H9 (cell line): ENCODE measurements around the gene RNF146. TPM values are rescaled to one million over a fixed set of nuclear protein-coding genes. Genes with fewer than 3 reads are reported as not detected.

Experiments
- DNase-seq: peaks from one replicate; pipeline ENCODE4 v3.0.0-alpha.2; 2017
- H2AFZ ChIP-seq: one replicate; pipeline ENCODE4 v1.6.1; 2013; ENCODE audit warnings: mild to moderate bottlenecking, low read length, control low read depth, moderate library complexity
- H2AK5ac ChIP-seq: 2 replicates; pipeline ENCODE4 v1.6.1; 2013; ENCODE audit warnings: low read length, control low read depth, mixed read lengths; ENCODE audit not compliant: insufficient read length
- H2BK120ac ChIP-seq: one replicate; pipeline ENCODE4 v1.6.1; 2013; ENCODE audit warnings: low read depth, mild to moderate bottlenecking, low read length, control low read depth, inconsistent platforms; ENCODE audit not compliant: poor library complexity, severe bottlenecking
- H2BK12ac ChIP-seq: 2 replicates; pipeline ENCODE4 v1.6.1; 2013; ENCODE audit warnings: low read length, control low read depth, mixed read lengths, low read depth; ENCODE audit not compliant: insufficient read length
- H2BK15ac ChIP-seq: 2 replicates; pipeline ENCODE4 v1.6.1; 2013; ENCODE audit warnings: low read depth, low read length, control low read depth
- H2BK20ac ChIP-seq: one replicate; pipeline ENCODE4 v1.6.1; 2013; ENCODE audit warnings: low read depth, mild to moderate bottlenecking, low read length, control low read depth, inconsistent platforms; ENCODE audit not compliant: poor library complexity, severe bottlenecking
- H2BK5ac ChIP-seq: 2 replicates; pipeline ENCODE4 v1.6.1; 2013; ENCODE audit warnings: low read length, control low read depth, mixed read lengths; ENCODE audit not compliant: insufficient read length
- H3K14ac ChIP-seq: 2 replicates; pipeline ENCODE4 v1.6.1; 2013; ENCODE audit warnings: low read length, control low read depth; ENCODE audit not compliant: insufficient read depth
- H3K18ac ChIP-seq: 2 replicates; pipeline ENCODE4 v1.6.1; 2013; ENCODE audit warnings: low read depth, mild to moderate bottlenecking, mixed read lengths, low read length, control low read depth; ENCODE audit not compliant: insufficient read length
- H3K23ac ChIP-seq: 2 replicates; pipeline ENCODE4 v1.6.1; 2013; ENCODE audit warnings: low read length, control low read depth, mixed read lengths, low read depth; ENCODE audit not compliant: insufficient read length
- H3K23me2 ChIP-seq: 2 replicates; pipeline ENCODE4 v1.6.1; 2013; ENCODE audit warnings: low read depth, mild to moderate bottlenecking, mixed read lengths, low read length, control low read depth; ENCODE audit not compliant: insufficient read length, poor library complexity, severe bottlenecking
- H3K27ac ChIP-seq: 2 replicates; pipeline ENCODE4 v1.5.1; 2013; ENCODE audit warnings: low read length, control low read depth, mixed read lengths, low read depth; ENCODE audit not compliant: insufficient read length
- H3K27me3 ChIP-seq: 2 replicates; pipeline ENCODE4 v1.6.1; 2013; ENCODE audit warnings: low read length, control low read depth, inconsistent platforms; ENCODE audit not compliant: insufficient read depth
- H3K4ac ChIP-seq: 2 replicates; pipeline ENCODE4 v1.6.1; 2013; ENCODE audit warnings: low read depth, mild to moderate bottlenecking, control low read depth, inconsistent platforms, low read length, moderate library complexity
- H3K4me1 ChIP-seq: 2 replicates; pipeline ENCODE4 v1.6.1; 2013; ENCODE audit warnings: low read length, control low read depth, inconsistent platforms; ENCODE audit not compliant: insufficient read depth
- H3K4me2 ChIP-seq: 2 replicates; pipeline ENCODE4 v1.6.1; 2013; ENCODE audit warnings: low read length, control low read depth, mixed read lengths; ENCODE audit not compliant: insufficient read length, insufficient read depth
- H3K56ac ChIP-seq: 2 replicates; pipeline ENCODE4 v1.6.1; 2013; ENCODE audit warnings: low read depth, mild to moderate bottlenecking, mixed read lengths, low read length, control low read depth; ENCODE audit not compliant: insufficient read length
- H3K79me1 ChIP-seq: 2 replicates; pipeline ENCODE4 v1.6.1; 2013; ENCODE audit warnings: low read depth, mild to moderate bottlenecking, moderate library complexity, low read length, control low read depth, inconsistent platforms; ENCODE audit not compliant: insufficient read depth, poor library complexity, severe bottlenecking
- H3K79me2 ChIP-seq: 2 replicates; pipeline ENCODE4 v1.6.1; 2013; ENCODE audit warnings: low read length, control low read depth, inconsistent platforms; ENCODE audit not compliant: insufficient read depth
- H3K9ac ChIP-seq: 2 replicates; pipeline ENCODE4 v1.6.1; 2013; ENCODE audit warnings: low read length, control low read depth, mixed read lengths; ENCODE audit not compliant: insufficient read length; ENCODE audit errors: extremely low read depth
- H3K9me3 ChIP-seq: one replicate; pipeline ENCODE4 v1.6.1; 2013; ENCODE audit warnings: low read depth, low read length, inconsistent platforms; ENCODE audit not compliant: control insufficient read depth
- H3T11ph ChIP-seq: one replicate; pipeline ENCODE4 v1.6.1; 2013; ENCODE audit warnings: mild to moderate bottlenecking, low read length, control low read depth, inconsistent platforms
- H4K20me1 ChIP-seq: one replicate; pipeline ENCODE4 v1.6.1; 2013; ENCODE audit not compliant: control insufficient read depth, insufficient read length, insufficient read depth
- H4K5ac ChIP-seq: 2 replicates; pipeline ENCODE4 v1.6.1; 2013; ENCODE audit warnings: low read depth, mild to moderate bottlenecking, mixed read lengths, low read length, control low read depth; ENCODE audit not compliant: insufficient read length
- H4K8ac ChIP-seq: replicated peaks from 2 replicates; pipeline ENCODE4 v1.6.1; 2013; ENCODE audit warnings: low read length, control low read depth, mixed read lengths, low read depth; ENCODE audit not compliant: insufficient read length
- H4K91ac ChIP-seq: 2 replicates; pipeline ENCODE4 v1.6.1; 2013; ENCODE audit warnings: low read depth, mild to moderate bottlenecking, moderate library complexity, mixed read lengths, low read length, control low read depth; ENCODE audit not compliant: insufficient read length
- H3K27ac Mint-ChIP-seq, 3 experiments: 2 replicates in 2 of 3; 3 replicates in 1 of 3; pipeline ENCODE4 v1.8.0; 2020 to 2021; ENCODE audit warnings: mixed read lengths in 3 of 3, mild to moderate bottlenecking in 1 of 3, moderate library complexity in 1 of 3
- H3K27me3 Mint-ChIP-seq: 2 replicates; pipeline ENCODE4 v1.8.0; 2021; ENCODE audit warnings: low read depth, mild to moderate bottlenecking, moderate library complexity, mixed read lengths
- H3K36me3 Mint-ChIP-seq, 3 experiments: 2 replicates in 2 of 3; 3 replicates in 1 of 3; pipeline ENCODE4 v1.8.0; 2020 to 2021; ENCODE audit warnings: low read depth in 3 of 3, mixed read lengths in 3 of 3; ENCODE audit not compliant: insufficient read depth in 1 of 3
- H3K4me1 Mint-ChIP-seq, 2 experiments: 2 replicates each; pipeline ENCODE4 v1.8.0; 2020; ENCODE audit warnings: mixed read lengths in 2 of 2
- H3K4me3 Mint-ChIP-seq, 2 experiments: 2 replicates in 1 of 2; 3 replicates in 1 of 2; pipeline ENCODE4 v1.8.0; 2020 to 2021; ENCODE audit warnings: mild to moderate bottlenecking in 2 of 2, mixed read lengths in 2 of 2, moderate library complexity in 1 of 2
- H3K9me3 Mint-ChIP-seq, 2 experiments: 2 replicates in 1 of 2; 3 replicates in 1 of 2; pipeline ENCODE4 v1.8.0; 2020; ENCODE audit warnings: mild to moderate bottlenecking in 2 of 2, mixed read lengths in 2 of 2, moderate library complexity in 1 of 2
- WGBS: extraction: QIAGEN DNeasy Blood & Tissue Kit; methylation state at CpG from one replicate; pipeline ENCODE4 v1.1.7; 2013; ENCODE audit warnings: missing lambda C conversion rate, low lambda C conversion rate, mixed read lengths; ENCODE audit not compliant: insufficient read length; ENCODE audit errors: extremely low coverage; 5-methylcytosine and 5-hydroxymethylcytosine counted together
- total RNA-seq: library from RNA; stranded (reverse); gene quantifications from 2 replicates; pipeline ENCODE4 v1.2.1, GENCODE V29; 2021
- TF ChIP-seq, protein P1 (sequence below): fragments of 200-600 bp; sonication (generic); conservative IDR thresholded peaks from 3 replicates; pipeline ENCODE4 v1.8.0; 2021; ENCODE audit warnings: antibody characterized with exemption, mild to moderate bottlenecking

Gene RNF146
- total RNA-seq, 1 experiment from 2014 or later: 20.4 TPM

DNA sequence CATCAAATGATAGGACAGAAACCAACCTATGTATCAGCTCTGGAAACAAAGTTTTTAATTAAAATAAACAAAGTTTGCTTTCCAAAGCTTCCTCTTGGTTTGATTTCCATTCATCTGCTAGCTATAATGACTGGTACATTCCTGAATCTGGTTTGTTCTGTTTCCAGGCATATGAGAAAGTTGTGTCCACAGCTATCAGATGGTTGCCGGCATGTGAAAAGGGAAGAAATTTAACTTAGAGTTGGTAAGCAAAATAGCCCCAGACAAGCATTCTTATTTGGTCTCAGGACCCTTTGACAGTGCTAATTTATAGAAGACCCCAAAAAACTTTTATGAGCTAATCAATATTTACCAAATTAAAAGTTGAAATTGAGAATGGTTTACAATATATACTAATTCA, 3.8 kb upstream of the RNF146 start:
- no peak overlapping the region for H3K4ac ChIP-seq
- H3K27ac ChIP-seq: no peak overlapping the region
- no peak overlapping the region for H4K5ac ChIP-seq
- H2AK5ac ChIP-seq: no peak overlapping the region
- WGBS: no CpG with 5 or more reads among the region's 1 CpG
- H3K79me2 ChIP-seq: peaks cover 3% of the 10 kb centered on the region; the same call in 1 of the 2 replicates
- no peak overlapping the region for H3K23ac ChIP-seq
- no peak overlapping the region for H3K4me2 ChIP-seq
- H4K91ac ChIP-seq: no peak overlapping the region
- Mint-ChIP-seq H3K9me3 (no peaks in the 10 kb centered on the region; a peak in 1 of 5 replicates), H3K27ac (no peak overlapping the region), H3K4me3 (no peak overlapping the region), H3K27me3 (peaks cover 4% of the 10 kb centered on the region; the same call in 1 of the 2 replicates), H3K4me1 (peaks cover 7 to 11% of the 10 kb centered on the region in 2 experiments), H3K36me3 (peaks cover 0 to 2% (median 0%) of the 10 kb centered on the region in 3 experiments; a peak in 2 of 7 replicates)
- no peak overlapping the region for H3K56ac ChIP-seq
- H3K4me1 ChIP-seq: no peaks in the 10 kb centered on the region
- no peak overlapping the region for H2AFZ ChIP-seq
- H3K18ac ChIP-seq: no peak overlapping the region
- no peak overlapping the region for H2BK15ac ChIP-seq
- no peaks in the 10 kb centered on the region for H4K20me1 ChIP-seq
- no peak overlapping the region for H2BK12ac ChIP-seq
- H3K14ac ChIP-seq: no peak overlapping the region
- no peak overlapping the region for H3T11ph ChIP-seq
- no peaks in the 10 kb centered on the region for H3K9me3 ChIP-seq
- no peak overlapping the region for H2BK20ac ChIP-seq
- H2BK5ac ChIP-seq: no peak overlapping the region
- DNase-seq: no peak
- H3K27me3 ChIP-seq: no peaks in the 10 kb centered on the region
- H2BK120ac ChIP-seq: no peak overlapping the region
- no peaks in the 10 kb centered on the region for H3K79me1 ChIP-seq
- H3K23me2 ChIP-seq: peaks cover 6% of the 10 kb centered on the region
- TF ChIP-seq, protein P1, sequence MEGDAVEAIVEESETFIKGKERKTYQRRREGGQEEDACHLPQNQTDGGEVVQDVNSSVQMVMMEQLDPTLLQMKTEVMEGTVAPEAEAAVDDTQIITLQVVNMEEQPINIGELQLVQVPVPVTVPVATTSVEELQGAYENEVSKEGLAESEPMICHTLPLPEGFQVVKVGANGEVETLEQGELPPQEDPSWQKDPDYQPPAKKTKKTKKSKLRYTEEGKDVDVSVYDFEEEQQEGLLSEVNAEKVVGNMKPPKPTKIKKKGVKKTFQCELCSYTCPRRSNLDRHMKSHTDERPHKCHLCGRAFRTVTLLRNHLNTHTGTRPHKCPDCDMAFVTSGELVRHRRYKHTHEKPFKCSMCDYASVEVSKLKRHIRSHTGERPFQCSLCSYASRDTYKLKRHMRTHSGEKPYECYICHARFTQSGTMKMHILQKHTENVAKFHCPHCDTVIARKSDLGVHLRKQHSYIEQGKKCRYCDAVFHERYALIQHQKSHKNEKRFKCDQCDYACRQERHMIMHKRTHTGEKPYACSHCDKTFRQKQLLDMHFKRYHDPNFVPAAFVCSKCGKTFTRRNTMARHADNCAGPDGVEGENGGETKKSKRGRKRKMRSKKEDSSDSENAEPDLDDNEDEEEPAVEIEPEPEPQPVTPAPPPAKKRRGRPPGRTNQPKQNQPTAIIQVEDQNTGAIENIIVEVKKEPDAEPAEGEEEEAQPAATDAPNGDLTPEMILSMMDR: no peak
- H3K9ac ChIP-seq: no peak overlapping the region
- H4K8ac ChIP-seq: no peak overlapping the region
